ENCODE data around the gene PRAMEF2.

GRCh38 chr1:12811409-12811784 lies 45.5 kb upstream of the PRAMEF2 start:
- no peak for TF ChIP-seq POLR2AphosphoS5 (IDR thresholded peaks at IDR 0.05)
- TF ChIP-seq POLR2A (IDR thresholded peaks at IDR 0.05) = no peak
- TF ChIP-seq CTCF (IDR thresholded peaks at IDR 0.05) = no peak
- no peak for TF ChIP-seq EP300 (IDR thresholded peaks at IDR 0.05)

Data from stomach (tissue), 4 donors.